Endothelial cell of umbilical vein (primary cell): Measurements from ENCODE around the gene CHD6.

Experiments used
- CTCF ChIP-seq, 2 donors: IDR thresholded peaks; 1 replicate in 1 of 2; 2 replicates in 1 of 2; pipeline ENCODE4 v1.5.1; 2011; ENCODE audit warnings: low read length in 2 of 2, mild to moderate bottlenecking in 2 of 2, moderate library complexity in 2 of 2, control low read depth in 1 of 2, inconsistent platforms in 1 of 2, low read depth in 1 of 2; ENCODE audit not compliant: insufficient read depth in 1 of 2; ENCODE audit errors: extremely low read depth in 1 of 2
- POLR2A ChIP-seq: IDR thresholded peaks from 2 replicates; pipeline ENCODE4 v1.6.1; 2012; ENCODE audit warnings: low read depth, mild to moderate bottlenecking, control low read depth, low read length

DNA sequence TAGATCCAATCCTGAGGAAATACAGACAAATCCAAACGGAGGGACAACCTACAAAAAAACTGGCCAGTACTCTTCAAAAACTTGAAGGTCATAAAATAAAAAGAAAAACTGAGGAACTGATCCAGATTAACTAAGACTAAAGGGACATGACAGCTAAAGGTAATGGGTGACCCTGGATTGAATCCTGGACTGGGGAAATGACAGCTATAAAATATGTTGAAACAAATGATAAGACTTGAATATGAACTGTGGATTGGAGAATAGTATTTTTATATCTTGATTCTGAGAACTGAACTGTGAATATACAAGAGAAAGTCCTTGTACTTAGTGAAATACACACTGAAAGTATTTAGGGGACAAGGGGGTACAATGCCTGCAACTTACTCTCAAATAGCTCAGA lies 154.6 kb downstream of the CHD6 start:
- TF ChIP-seq POLR2A, result no peak
- no peak for TF ChIP-seq CTCF (IDR thresholded peaks at IDR 0.05; ENCODE audit: extremely low read depth in 1 of 2, insufficient read depth in 1 of 2, low read depth in 1 of 2, low read length in 2 of 2)
